GM12891 (cell line): ENCODE measurements around the gene RHBDD1.

Experiments
- POLR2A ChIP-seq: IDR thresholded peaks from 2 replicates; pipeline ENCODE4 v1.6.1; 2011; ENCODE audit warnings: low read depth, low read length, control low read depth
- POLR2AphosphoS5 ChIP-seq: IDR thresholded peaks from 2 replicates; pipeline ENCODE4 v1.6.1; 2011; ENCODE audit warnings: low read depth, low read length, control low read depth
- SPI1 ChIP-seq: IDR thresholded peaks from 2 replicates; pipeline ENCODE4 v1.6.1; 2011; ENCODE audit warnings: low read depth, low read length, control low read depth
- TAF1 ChIP-seq: IDR thresholded peaks from 2 replicates; pipeline ENCODE4 v1.6.1; 2011; ENCODE audit warnings: low read depth, low read length, control low read depth

- no peak for TF ChIP-seq POLR2AphosphoS5
- no peak for TF ChIP-seq POLR2A
- no peak for TF ChIP-seq SPI1
- TF ChIP-seq TAF1, result no peak
These were observed 193.7 kb downstream of the RHBDD1 start for GRCh38 chr2:227029426-227030105.
